Colonic mucosa (tissue), 4 donors: ENCODE measurements around the gene DLG2. TPM values are rescaled to one million over a fixed set of nuclear protein-coding genes. Genes with fewer than 3 reads are reported as not detected.

Source experiments
- DNase-seq: peaks from one replicate; pipeline ENCODE4 v3.0.0-alpha.2; 2020
- H3K27ac ChIP-seq: fragments of 200-600 bp; one replicate; pipeline ENCODE4 v1.8.0; 2021
- H3K27me3 ChIP-seq: fragments of 200-600 bp; one replicate; pipeline ENCODE4 v1.8.0; 2021
- H3K36me3 ChIP-seq: fragments of 200-600 bp; one replicate; pipeline ENCODE4 v1.8.0; 2021
- H3K4me1 ChIP-seq: fragments of 200-600 bp; one replicate; pipeline ENCODE4 v1.8.0; 2021; ENCODE audit warnings: mild to moderate bottlenecking
- H3K4me3 ChIP-seq: fragments of 200-600 bp; one replicate; pipeline ENCODE4 v1.8.0; 2021
- H3K9ac ChIP-seq, 2 donors: one replicate each; pipeline ENCODE4 v1.7.0; 2013; ENCODE audit warnings: control low read depth in 2 of 2, low read depth in 2 of 2, low read length in 2 of 2
- H3K9me3 ChIP-seq: fragments of 200-600 bp; one replicate; pipeline ENCODE4 v1.8.0; 2021
- CTCF ChIP-seq: fragments of 200-600 bp; IDR thresholded peaks from one replicate; pipeline ENCODE4 v1.8.0; 2022; ENCODE audit warnings: antibody characterized with exemption, mild to moderate bottlenecking
- intact Hi-C: fragments of 100-400 bp; cut with DNase I; formaldehyde crosslinking; loops from one replicate; pipeline ENCODE4 v1.14.1; 2022
- total RNA-seq, 2 donors: library from RNA; stranded (reverse); fragmentation: NEBNext Ultra II Directional in 1 of 2; extraction: Animal tissue kit (Norgen Biotek cat#: 25700) in 1 of 2; gene quantifications; one replicate each; pipeline ENCODE4 v1.2.1, GENCODE V29; 2021
- donor health status: healthy.
- donor health status: DM: no; HTN: no; CAD: no.
- donor health status: DM: no; HTN: no; CAD: no.

DLG2 gene
- total RNA-seq, 2 donors from 2014 or later = 1.4 to 3.3 TPM

- Histone ChIP-seq H3K27me3 (no peaks in the 10 kb centered on the region), H3K9me3 (no peaks in the 10 kb centered on the region), H3K4me1 (no peaks in the 10 kb centered on the region), H3K27ac (no peak overlapping the region), H3K9ac (no peak overlapping the region), H3K4me3 (no peak overlapping the region), H3K36me3 (no peaks in the 10 kb centered on the region)
- intact Hi-C loops = no loop called here
- DNase-seq = no peak
- TF ChIP-seq CTCF = no peak
Measured at GRCh38 chr11:83948200-83948599, 1678.9 kb downstream of the DLG2 start.

- Histone ChIP-seq H3K9me3 (no peaks in the 10 kb centered on the region), H3K27ac (no peak overlapping the region), H3K4me1 (no peaks in the 10 kb centered on the region), H3K27me3 (no peaks in the 10 kb centered on the region), H3K9ac (no peak overlapping the region), H3K4me3 (no peak overlapping the region), H3K36me3 (no peaks in the 10 kb centered on the region)
- intact Hi-C loops = no loop called here
- no peak for DNase-seq
- no peak for TF ChIP-seq CTCF
Measured at GRCh38 chr11:83945976-83946375, 1681.2 kb downstream of the DLG2 start.

GRCh38 chr11:83941050-83941449 lies 1686.1 kb downstream of the DLG2 start:
- no peak for DNase-seq
- Histone ChIP-seq H3K4me1 (no peaks in the 10 kb centered on the region), H3K27ac (no peak overlapping the region), H3K36me3 (no peaks in the 10 kb centered on the region), H3K9ac (no peak overlapping the region), H3K27me3 (no peaks in the 10 kb centered on the region), H3K4me3 (no peak overlapping the region), H3K9me3 (no peaks in the 10 kb centered on the region)
- intact Hi-C loops = no loop called here
- TF ChIP-seq CTCF = no peak

- no peaks in the 10 kb centered on the region for H3K27me3 ChIP-seq
Measured at GRCh38 chr11:83938148-83938547, 1689.0 kb downstream of the DLG2 start.

GRCh38 chr11:83933008-83933407 lies 1694.1 kb downstream of the DLG2 start:
- Histone ChIP-seq H3K36me3 (no peaks in the 10 kb centered on the region), H3K27ac (no peak overlapping the region), H3K4me1 (no peaks in the 10 kb centered on the region), H3K4me3 (no peak overlapping the region), H3K9ac (no peak overlapping the region), H3K9me3 (no peaks in the 10 kb centered on the region), H3K27me3 (no peaks in the 10 kb centered on the region)
- no peak for TF ChIP-seq CTCF
- no peak for DNase-seq
- intact Hi-C loops = no loop called here

More at GRCh38 chr11:83938148-83938547, 1689.0 kb downstream of the DLG2 start:
- intact Hi-C loops = no loop called here
- H3K4me1 ChIP-seq = no peaks in the 10 kb centered on the region
- no peaks in the 10 kb centered on the region for H3K36me3 ChIP-seq
- H3K4me3 ChIP-seq = no peak overlapping the region
- no peak overlapping the region for H3K9ac ChIP-seq
- no peak overlapping the region for H3K27ac ChIP-seq
- DNase-seq = no peak
- TF ChIP-seq CTCF = no peak
- no peaks in the 10 kb centered on the region for H3K9me3 ChIP-seq

GRCh38 chr11:83927422-83927821 lies 1699.7 kb downstream of the DLG2 start:
- no peak for TF ChIP-seq CTCF
- intact Hi-C loops = no loop called here

More at GRCh38 chr11:83927422-83927821, 1699.7 kb downstream of the DLG2 start:
- H3K27ac ChIP-seq = no peak overlapping the region
- no peaks in the 10 kb centered on the region for H3K4me1 ChIP-seq
- no peaks in the 10 kb centered on the region for H3K27me3 ChIP-seq
- H3K36me3 ChIP-seq = no peaks in the 10 kb centered on the region
- no peak overlapping the region for H3K9ac ChIP-seq
- DNase-seq = no peak
- no peak overlapping the region for H3K4me3 ChIP-seq
- H3K9me3 ChIP-seq = no peaks in the 10 kb centered on the region
